HEK293T (cell line): ENCODE results near the gene ITPKC.

Experiments used
- ARNT ChIP-seq: fragments of 450-650 bp; IDR thresholded peaks from 2 replicates; pipeline ENCODE4 v1.6.1; 2017; ENCODE audit warnings: mild to moderate bottlenecking
- FOXA1 ChIP-seq: fragments of 450-650 bp; IDR thresholded peaks from 2 replicates; pipeline ENCODE4 v1.6.1; 2016; ENCODE audit warnings: mild to moderate bottlenecking
- FOXM1 ChIP-seq: fragments of 450-650 bp; IDR thresholded peaks from 2 replicates; pipeline ENCODE4 v1.6.1; 2017; ENCODE audit warnings: mild to moderate bottlenecking, borderline replicate concordance
- NFRKB ChIP-seq: fragments of 450-650 bp; IDR thresholded peaks from 2 replicates; pipeline ENCODE4 v1.6.1; 2016; ENCODE audit warnings: mild to moderate bottlenecking, moderate library complexity
- SP1 ChIP-seq: fragments of 450-650 bp; IDR thresholded peaks from 2 replicates; pipeline ENCODE4 v1.6.1; 2017
- SUZ12 ChIP-seq: fragments of 450-650 bp; IDR thresholded peaks from 2 replicates; pipeline ENCODE4 v1.6.1; 2016; ENCODE audit warnings: mild to moderate bottlenecking

GRCh38 chr19:40682431-40682964 is 34.4 kb upstream of the ITPKC start:
- TF ChIP-seq FOXA1 (no peak), SP1 (no peak), SUZ12 (no peak), FOXM1 (no peak), ARNT (no peak), NFRKB (no peak)
